Activated CD4-positive, alpha-beta memory T cell treated with anti-CD3 and anti-CD28 coated beads, Interleukin-2, amount 10 ng/mL, durations not matched to agents 7 days and 5 days (primary cell): Measurements from ENCODE around the gene TMEM179B. TPM values are rescaled to one million over a fixed set of nuclear protein-coding genes. Genes with fewer than 3 reads are reported as not detected.

Source experiments
- CTCF ChIA-PET: fragments of 350-600 bp; sonication (Branson Sonifier 250); formaldehyde crosslinking; loops from one replicate; lab custom pipeline; 2021; ENCODE audit warnings: antibody characterized with exemption, inconsistent platforms; lab: Charles Lee
- POLR2A ChIA-PET: fragments of 350-600 bp; sonication (Branson Sonifier 250); formaldehyde crosslinking; loops from one replicate; lab custom pipeline; 2021; ENCODE audit warnings: antibody characterized with exemption; lab: Charles Lee
- DNase-seq: peaks from one replicate; pipeline ENCODE4 v3.0.0-alpha.2; 2020
- H3K27ac Mint-ChIP-seq: one replicate; pipeline ENCODE4 v1.8.0; 2021; ENCODE audit warnings: mild to moderate bottlenecking, mixed read lengths
- H3K27me3 Mint-ChIP-seq: one replicate; pipeline ENCODE4 v1.8.0; 2021; ENCODE audit warnings: mixed read lengths
- H3K36me3 Mint-ChIP-seq: one replicate; pipeline ENCODE4 v1.8.0; 2021; ENCODE audit warnings: low read depth, mixed read lengths
- H3K4me1 Mint-ChIP-seq: one replicate; pipeline ENCODE4 v1.8.0; 2021; ENCODE audit warnings: mixed read lengths
- H3K4me3 Mint-ChIP-seq: one replicate; pipeline ENCODE4 v1.8.0; 2021; ENCODE audit warnings: mild to moderate bottlenecking, mixed read lengths
- H3K9me3 Mint-ChIP-seq: one replicate; pipeline ENCODE4 v1.8.0; 2021; ENCODE audit warnings: mixed read lengths
- total RNA-seq, 2 experiments: library from RNA; stranded (reverse); gene quantifications; one replicate each; pipeline ENCODE4 v1.2.3, GENCODE V29; 2021

The TMEM179B gene
- total RNA-seq, 2 experiments from 2014 or later: 46.9 to 48.2 TPM

- ChIA-PET CTCF (interaction anchor here (0.6 to 3.0 kb wide), 6 partner anchors 7 to 107 kb away, joined by 3 to 29 read pairs (median 8); partner anchors contain the start of genes SLC3A2, STX5 and TMEM179B), POLR2A (interaction anchor here (0.6 to 10.1 kb wide), 29 partner anchors 7 to 295 kb away, joined by 3 to 674 read pairs (median 27); partner anchors contain the start of genes AHNAK, BSCL2, C11orf98 and CSKMT)
- Mint-ChIP-seq H3K4me3 (no peak within 1 kb of the TSS), H3K9me3 (no peaks in the 10 kb centered on the region), H3K36me3 (peaks cover 30% of the 10 kb centered on the region), H3K27ac (no peak within 1 kb of the TSS), H3K4me1 (peaks cover 32% of the 10 kb centered on the region), H3K27me3 (no peaks in the 10 kb centered on the region)
- DNase-seq: peak; percentile 94
Observed at GRCh38 chr11:62839050-62839945, 52.1 kb downstream of the TMEM179B start, which contains the start of gene WDR74. WDR74 (minus strand) TSS chr11:62839590; CDS start chr11:62839570, 20 bp downstream.

Other genes with a start within 250 kb of the TMEM179B start
- gene AHNAK, start 240.6 kb upstream of the TMEM179B start, total RNA-seq: 100 to 1,000 TPM; 323 to 360 TPM
- 100 to 1,000 TPM; 991 to 999 TPM for gene EEF1G, start 213.5 kb upstream of the TMEM179B start, total RNA-seq
- 10 to 100 TPM; 23.7 to 25.2 TPM for gene TUT1, start 195.9 kb upstream of the TMEM179B start, total RNA-seq
- 100 to 1,000 TPM; 226 TPM for gene MTA2, start 185.5 kb upstream of the TMEM179B start, total RNA-seq
- 100 to 1,000 TPM; 121 to 122 TPM for gene EML3, start 174.6 kb upstream of the TMEM179B start, total RNA-seq
- gene ROM1, start 174.1 kb upstream of the TMEM179B start, total RNA-seq: 1 to 10 TPM; 1.6 to 2.2 TPM
- gene B3GAT3, start 165.4 kb upstream of the TMEM179B start, total RNA-seq: 10 to 100 TPM; 58.9 to 67.1 TPM
- gene GANAB, start 140.8 kb upstream of the TMEM179B start, total RNA-seq: 100 to 1,000 TPM; 278 to 284 TPM
- 10 to 100 TPM; 30.6 to 32.1 TPM for gene INTS5, start 134.1 kb upstream of the TMEM179B start, total RNA-seq
- gene C11orf98, start 122.2 kb upstream of the TMEM179B start, total RNA-seq: 10 to 100 TPM; 88.4 to 93.5 TPM
- gene CSKMT, start 122.1 kb upstream of the TMEM179B start, total RNA-seq: 10 to 100 TPM; 16.6 to 18.3 TPM
- gene UQCC3, start 115.7 kb upstream of the TMEM179B start, total RNA-seq: 1 to 10 TPM; 7.9 to 8.2 TPM
- 10 to 100 TPM; 17.2 to 18.3 TPM for gene LBHD1, start 115.1 kb upstream of the TMEM179B start, total RNA-seq
- 100 to 1,000 TPM; 135 to 139 TPM for gene UBXN1, start 108.3 kb upstream of the TMEM179B start, total RNA-seq
- under 1 TPM; 0.18 to 0.20 TPM for gene LRRN4CL, start 97.9 kb upstream of the TMEM179B start, total RNA-seq
- 10 to 100 TPM; 24.2 to 28.9 TPM for gene BSCL2, start 80.0 kb upstream of the TMEM179B start, total RNA-seq
- gene GNG3, start 79.7 kb upstream of the TMEM179B start, total RNA-seq: not detected
- gene HNRNPUL2, start 59.9 kb upstream of the TMEM179B start, total RNA-seq: 10 to 100 TPM; 65.1 to 65.3 TPM
- 10 to 100 TPM; 48.3 to 48.4 TPM for gene TTC9C, start 58.9 kb upstream of the TMEM179B start, total RNA-seq
- gene ZBTB3, start 33.2 kb upstream of the TMEM179B start, total RNA-seq: 10 to 100 TPM; 13.3 to 13.4 TPM
- 10 to 100 TPM; 89.2 to 94.1 TPM for gene POLR2G, start 25.8 kb upstream of the TMEM179B start, total RNA-seq
- 10 to 100 TPM; 15.2 to 16.0 TPM for gene TAF6L, start 16.0 kb upstream of the TMEM179B start, total RNA-seq
- 10 to 100 TPM; 18.0 to 21.0 TPM for gene TMEM223, start 4.6 kb downstream of the TMEM179B start, total RNA-seq
- gene NXF1, start 18.0 kb downstream of the TMEM179B start, total RNA-seq: 10 to 100 TPM; 80.3 to 82.4 TPM
- gene STX5, start 44.6 kb downstream of the TMEM179B start, total RNA-seq: 10 to 100 TPM; 40.6 to 41.6 TPM
- gene TEX54, start 45.4 kb downstream of the TMEM179B start, total RNA-seq: not detected
- 10 to 100 TPM; 46.1 to 48.4 TPM for gene WDR74, start 52.2 kb downstream of the TMEM179B start, total RNA-seq
- gene SLC3A2, start 93.5 kb downstream of the TMEM179B start, total RNA-seq: 100 to 1,000 TPM; 262 to 279 TPM
- gene CHRM1, start 134.0 kb downstream of the TMEM179B start, total RNA-seq: not detected
- not detected for gene SLC22A6, start 197.6 kb downstream of the TMEM179B start, total RNA-seq
- gene SLC22A8, start 228.4 kb downstream of the TMEM179B start, total RNA-seq: not detected